Lower leg skin (tissue), 3 donors: ENCODE results near the gene LEKR1.

ENCODE experiments used
- POLR2A ChIP-seq, 2 donors: fragments of 450-650 bp; IDR thresholded peaks; one replicate each; pipeline ENCODE4 v1.6.1; 2016 to 2017; ENCODE audit warnings: antibody characterized with exemption in 2 of 2, mild to moderate bottlenecking in 1 of 2, moderate library complexity in 1 of 2
- TF ChIP-seq, protein P1 (sequence below), 3 donors: fragments of 450-650 bp; IDR thresholded peaks; one replicate each; pipeline ENCODE4 v1.5.1; 2016; ENCODE audit warnings: antibody characterized with exemption in 3 of 3, mild to moderate bottlenecking in 3 of 3, moderate library complexity in 2 of 3

DNA sequence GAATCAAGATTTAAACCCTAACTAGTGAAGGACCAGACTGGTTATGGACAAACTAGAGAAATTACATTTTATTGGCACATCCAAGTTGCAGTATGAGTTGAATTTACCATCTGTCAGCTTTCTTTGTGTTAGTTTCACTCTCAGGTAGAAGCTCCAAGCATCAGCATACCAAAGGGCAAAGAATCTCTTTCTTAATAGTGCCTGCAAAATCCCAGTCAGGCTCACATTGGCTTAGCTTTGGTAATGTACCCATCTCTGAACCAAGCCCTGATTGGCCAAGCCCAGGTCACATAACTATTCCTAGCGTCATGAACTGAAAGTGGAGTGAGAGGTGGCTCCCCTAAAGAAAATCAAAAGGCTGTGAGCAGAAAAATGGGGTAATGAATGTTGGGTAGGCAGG is 266.9 kb downstream of the LEKR1 start:
- no peak for TF ChIP-seq POLR2A (IDR thresholded peaks at IDR 0.05)
- TF ChIP-seq, protein P1, sequence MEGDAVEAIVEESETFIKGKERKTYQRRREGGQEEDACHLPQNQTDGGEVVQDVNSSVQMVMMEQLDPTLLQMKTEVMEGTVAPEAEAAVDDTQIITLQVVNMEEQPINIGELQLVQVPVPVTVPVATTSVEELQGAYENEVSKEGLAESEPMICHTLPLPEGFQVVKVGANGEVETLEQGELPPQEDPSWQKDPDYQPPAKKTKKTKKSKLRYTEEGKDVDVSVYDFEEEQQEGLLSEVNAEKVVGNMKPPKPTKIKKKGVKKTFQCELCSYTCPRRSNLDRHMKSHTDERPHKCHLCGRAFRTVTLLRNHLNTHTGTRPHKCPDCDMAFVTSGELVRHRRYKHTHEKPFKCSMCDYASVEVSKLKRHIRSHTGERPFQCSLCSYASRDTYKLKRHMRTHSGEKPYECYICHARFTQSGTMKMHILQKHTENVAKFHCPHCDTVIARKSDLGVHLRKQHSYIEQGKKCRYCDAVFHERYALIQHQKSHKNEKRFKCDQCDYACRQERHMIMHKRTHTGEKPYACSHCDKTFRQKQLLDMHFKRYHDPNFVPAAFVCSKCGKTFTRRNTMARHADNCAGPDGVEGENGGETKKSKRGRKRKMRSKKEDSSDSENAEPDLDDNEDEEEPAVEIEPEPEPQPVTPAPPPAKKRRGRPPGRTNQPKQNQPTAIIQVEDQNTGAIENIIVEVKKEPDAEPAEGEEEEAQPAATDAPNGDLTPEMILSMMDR (IDR thresholded peaks at IDR 0.05), result no peak
